GM18505 (cell line): Measurements from ENCODE around the gene HDHD3.
"Not testable (repeated sequence)": the region's sequence is repeated elsewhere in the genome, so short reads cannot be mapped to it uniquely, and the experiment has no call there.

Source experiments
- ATAC-seq: cut with Tn5 transposase; IDR thresholded peaks from one replicate; pipeline ENCODE4 v1.9.1; 2021; ENCODE audit not compliant: unreplicated experiment
- POLR2A ChIP-seq: IDR thresholded peaks from 4 replicates; pipeline ENCODE4 v1.6.1; 2011; ENCODE audit warnings: borderline replicate concordance; ENCODE audit not compliant: insufficient read depth, insufficient read length; ENCODE audit errors: extremely low read depth

The HDHD3 gene

GRCh38 chr9:113380869-113381378 lies 4.1 kb upstream of the HDHD3 start:
- peak; percentile 45 for ATAC-seq
- TF ChIP-seq POLR2A = no peak

- not testable (repeated sequence) for ATAC-seq
These were observed 3.0 kb upstream of the HDHD3 start for GRCh38 chr9:113379829-113380210.

- ATAC-seq = not testable (repeated sequence)
These were observed 2.5 kb upstream of the HDHD3 start for GRCh38 chr9:113379094-113379828.

GRCh38 chr9:113375057-113376023 lies 1.4 kb downstream of the HDHD3 start:
- no peak for ATAC-seq
- TF ChIP-seq POLR2A = no peak

GRCh38 chr9:113373676-113374392 lies 3.0 kb downstream of the HDHD3 start:
- ATAC-seq = no peak
- no peak for TF ChIP-seq POLR2A

GRCh38 chr9:113373256-113373655 lies 3.5 kb downstream of the HDHD3 start:
- no peak for TF ChIP-seq POLR2A
- ATAC-seq = no peak

- no peak for ATAC-seq
- no peak for TF ChIP-seq POLR2A
These were observed 4.7 kb downstream of the HDHD3 start for GRCh38 chr9:113372059-113372458.

- TF ChIP-seq POLR2A = no peak
- no peak for ATAC-seq
These were observed 5.9 kb downstream of the HDHD3 start for GRCh38 chr9:113370806-113371325.

- no peak for ATAC-seq
- no peak for TF ChIP-seq POLR2A
These were observed 7.0 kb downstream of the HDHD3 start for GRCh38 chr9:113369855-113370140.

GRCh38 chr9:113368982-113369854 lies 7.6 kb downstream of the HDHD3 start:
- TF ChIP-seq POLR2A = no peak
- ATAC-seq = no peak

GRCh38 chr9:113368348-113368981 lies 8.3 kb downstream of the HDHD3 start:
- no peak for ATAC-seq
- no peak for TF ChIP-seq POLR2A

GRCh38 chr9:113365652-113366051 lies 11.1 kb downstream of the HDHD3 start:
- not testable (repeated sequence) for ATAC-seq
